Panc1 (cell line): ENCODE results near the gene STARD7. TPM values are rescaled to one million over a fixed set of nuclear protein-coding genes. Genes with fewer than 3 reads are reported as not detected.

Experiments
- ATAC-seq: fragments of 200-7000 bp; cut with Tn5 transposase; 2 replicates; pipeline ENCODE4 v1.9.1; 2020; ENCODE audit warnings: mild to moderate bottlenecking, moderate library complexity
- BruUV-seq: library from RNA; stranded (reverse); fragments of 400-500 nt; replicated peaks from 2 replicates; lab custom pipeline; 2021; lab: Mats Ljungman, UMichigan
- CTCF ChIA-PET: fragments of 300-600 bp; sonication (Branson Sonifier 250); formaldehyde crosslinking; loops from one replicate; lab custom pipeline; 2022; ENCODE audit warnings: antibody characterized with exemption; lab: Charles Lee
- POLR2A ChIA-PET: fragments of 300-600 bp; sonication (Branson Sonifier 250); formaldehyde crosslinking; loops from one replicate; lab custom pipeline; 2022; ENCODE audit warnings: antibody characterized with exemption; lab: Charles Lee
- DNase-seq: peaks from one replicate; pipeline ENCODE4 v3.0.0-alpha.2; 2010; ENCODE audit warnings: low read depth, low spot score
- H3K27ac ChIP-seq: 2 replicates; pipeline ENCODE4 v1.5.1; 2011; ENCODE audit warnings: mild to moderate bottlenecking, low read length, inconsistent platforms
- H3K27me3 ChIP-seq: fragments of 200-500 bp; sonication (Bioruptor generic); 2 replicates; pipeline ENCODE4 v1.6.0; 2014; ENCODE audit warnings: low read length, inconsistent platforms; ENCODE audit not compliant: control insufficient read depth, insufficient read depth
- H3K36me3 ChIP-seq: fragments of 200-500 bp; sonication (Bioruptor generic); 2 replicates; pipeline ENCODE4 v1.5.1; 2014; ENCODE audit warnings: inconsistent platforms, mild to moderate bottlenecking, low read length, moderate library complexity; ENCODE audit not compliant: control insufficient read depth, insufficient read depth
- H3K4me1 ChIP-seq: 2 replicates; pipeline ENCODE4 v1.5.1; 2011; ENCODE audit warnings: inconsistent platforms, mild to moderate bottlenecking, low read length, moderate library complexity; ENCODE audit not compliant: control insufficient read depth, insufficient read depth
- H3K4me3 ChIP-seq, 2 experiments: 2 replicates each; pipeline ENCODE4 v1.5.1; 2011 to 2012; ENCODE audit warnings: low read depth in 2 of 2, low read length in 2 of 2, mild to moderate bottlenecking in 2 of 2, inconsistent platforms in 1 of 2, moderate library complexity in 1 of 2
- H3K9me3 ChIP-seq: fragments of 200-500 bp; sonication (Bioruptor generic); 2 replicates; pipeline ENCODE4 v1.5.1; 2014; ENCODE audit warnings: low read depth, mild to moderate bottlenecking, inconsistent platforms, low read length, moderate library complexity; ENCODE audit not compliant: control insufficient read depth, insufficient read depth
- CTCF ChIP-seq: fragments of 450-650 bp; IDR thresholded peaks from 2 replicates; pipeline ENCODE4 v1.5.1; 2017; ENCODE audit warnings: mild to moderate bottlenecking
- POLR2AphosphoS5 ChIP-seq: IDR thresholded peaks from 2 replicates; pipeline ENCODE4 v1.6.1; 2012; ENCODE audit warnings: mild to moderate bottlenecking, low read depth, low read length, moderate library complexity
- REST ChIP-seq, 2 experiments: IDR thresholded peaks; 2 replicates each; pipeline ENCODE4 v1.6.1; 2011 to 2012; ENCODE audit warnings: low read depth in 2 of 2, control low read depth in 1 of 2, low read length in 1 of 2, mild to moderate bottlenecking in 1 of 2, moderate library complexity in 1 of 2; ENCODE audit not compliant: insufficient read depth in 1 of 2
- SIN3A ChIP-seq: IDR thresholded peaks from 2 replicates; pipeline ENCODE4 v1.6.1; 2012; ENCODE audit warnings: low read depth, mild to moderate bottlenecking, low read length, moderate library complexity, borderline replicate concordance; ENCODE audit not compliant: insufficient read depth
- TCF7L2 ChIP-seq: IDR thresholded peaks from 2 replicates; pipeline ENCODE4 v1.6.1; 2011; ENCODE audit warnings: mild to moderate bottlenecking, low read depth, low read length, inconsistent platforms
- in situ Hi-C: cut with HindIII; loops from 2 replicates; pipeline ENCODE4 v1.10.0; 2016; ENCODE audit warnings: low sequenced_read_pairs, low pct_unique_long_range_greater_than_20kb
- intact Hi-C: fragments of 100-400 bp; cut with micrococcal nuclease; formaldehyde crosslinking; loops from one replicate; pipeline ENCODE4 v1.10.0; 2022; ENCODE audit not compliant: unreplicated experiment
- total RNA-seq: library from RNA; stranded (reverse); gene quantifications from one replicate; pipeline ENCODE4 v1.2.1, GENCODE V29; 2021; ENCODE audit not compliant: unreplicated experiment

Gene STARD7
- total RNA-seq, 1 experiment from 2014 or later, result 133 TPM

GRCh38 chr2:96214554-96214953 lies 5.9 kb upstream of the STARD7 start:
- Histone ChIP-seq H3K4me1 (peaks cover 7% of the 10 kb centered on the region), H3K27ac (no peak overlapping the region), H3K36me3 (no peaks in the 10 kb centered on the region), H3K27me3 (no peaks in the 10 kb centered on the region), H3K9me3 (no peaks in the 10 kb centered on the region), H3K4me3 (no peak overlapping the region)
- no TSS peak for BruUV-seq
- in situ Hi-C loops, result no loop called here
- DNase-seq (no peak), ATAC-seq (no peak)
- TF ChIP-seq CTCF (no peak), TCF7L2 (no peak), POLR2AphosphoS5 (no peak), SIN3A (no peak), REST (IDR thresholded peaks at IDR 0.05; ENCODE audit: insufficient read depth in 1 of 2, low read depth in 2 of 2, low read length in 1 of 2) (no peak)
- intact Hi-C loops, result no loop called here
- ChIA-PET CTCF (no interaction called here), POLR2A (no interaction called here)

- CTCF ChIA-PET, result no interaction called here
- ATAC-seq, result no peak
- Histone ChIP-seq H3K4me1 (peaks cover 11% of the 10 kb centered on the region), H3K4me3 (no peak overlapping the region), H3K36me3 (no peaks in the 10 kb centered on the region; the same call in 1 of the 2 replicates), H3K9me3 (no peaks in the 10 kb centered on the region), H3K27me3 (no peaks in the 10 kb centered on the region), H3K27ac (no peak overlapping the region)
- POLR2A ChIA-PET, result interaction anchor here (0.6 kb wide), 1 partner anchor 60 kb away, joined by 6 read pairs; no protein-coding TSS in a partner anchor
- intact Hi-C loops (no loop called here), in situ Hi-C loops (no loop called here)
- TF ChIP-seq CTCF, result no peak
- TF ChIP-seq REST (IDR thresholded peaks at IDR 0.05; ENCODE audit: insufficient read depth in 1 of 2, low read depth in 2 of 2, low read length in 1 of 2), result no peak
- no peak for TF ChIP-seq TCF7L2
- no peak for TF ChIP-seq SIN3A
- TF ChIP-seq POLR2AphosphoS5, result no peak
- no TSS peak for BruUV-seq
- DNase-seq, result no peak
Observed at GRCh38 chr2:96213379-96213778, 4.8 kb upstream of the STARD7 start.
